Dermis blood vessel endothelial cell (primary cell): ENCODE results near the gene ZNF296. TPM values are rescaled to one million over a fixed set of nuclear protein-coding genes. Genes with fewer than 3 reads are reported as not detected.

ENCODE experiments used
- DNase-seq: peaks from one replicate; pipeline ENCODE4 v3.0.0; 2010
- total RNA-seq: library from RNA; depleted of rRNA; stranded (reverse); fragments of >200 nt; gene quantifications from 2 replicates; pipeline ENCODE4 v1.2.3, GENCODE V29; 2014

The ZNF296 gene
- total RNA-seq, 1 donor from 2014 or later: 0.17 TPM

DNA sequence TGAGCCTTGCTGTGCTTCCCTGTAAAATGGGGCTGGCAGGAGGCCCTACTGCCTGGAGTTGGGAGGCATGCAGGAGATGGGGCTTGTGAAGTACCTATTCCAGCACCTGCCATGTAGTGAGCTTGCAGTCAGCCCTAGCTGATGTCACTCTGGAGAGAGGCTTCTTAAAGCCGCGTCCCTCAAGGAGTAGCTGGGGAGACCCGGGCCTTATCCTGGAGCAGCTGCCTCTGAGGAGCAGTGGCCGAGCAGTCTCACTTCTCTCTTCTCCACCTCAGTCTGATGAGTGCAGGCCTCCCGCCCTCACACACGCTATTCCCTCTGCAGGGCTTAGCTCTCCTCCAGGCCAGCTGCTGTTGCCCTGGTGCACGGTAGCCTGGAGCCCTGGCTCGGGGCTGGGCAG is 19.4 kb downstream of the ZNF296 start:
- no peak for DNase-seq

DNA sequence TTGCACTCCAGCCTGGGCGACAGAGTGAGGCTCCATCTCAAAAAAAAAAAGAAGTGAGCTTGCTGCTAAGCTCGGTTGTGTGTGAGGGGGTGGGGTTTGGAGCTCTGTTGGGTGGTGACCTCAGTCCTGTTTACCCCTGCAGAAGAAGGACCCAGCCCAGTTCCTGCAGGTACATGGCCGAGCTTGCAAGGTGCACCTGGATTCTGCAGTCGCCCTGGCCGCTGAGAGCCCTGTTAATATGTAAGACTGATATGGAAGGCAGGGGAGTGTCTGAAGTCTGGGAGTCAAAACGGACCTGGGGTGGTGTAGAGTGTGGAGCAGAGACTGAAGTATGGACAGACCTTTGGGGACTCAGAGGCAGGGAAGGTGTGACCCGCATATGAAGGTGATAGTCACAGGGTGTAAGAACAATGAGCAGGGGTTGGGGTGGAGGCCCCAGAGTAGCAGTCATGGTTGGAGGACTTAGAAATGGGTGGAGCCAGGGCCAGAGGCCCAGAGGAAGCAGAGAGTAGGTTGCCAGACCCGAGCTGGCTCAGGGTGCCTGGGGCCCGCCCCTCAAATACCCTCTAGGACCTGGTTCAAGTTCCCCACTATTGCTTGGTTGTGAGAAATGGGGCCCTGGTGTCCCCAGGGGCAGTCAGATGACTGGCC is 24.2 kb downstream of the ZNF296 start:
- no peak for DNase-seq

DNA sequence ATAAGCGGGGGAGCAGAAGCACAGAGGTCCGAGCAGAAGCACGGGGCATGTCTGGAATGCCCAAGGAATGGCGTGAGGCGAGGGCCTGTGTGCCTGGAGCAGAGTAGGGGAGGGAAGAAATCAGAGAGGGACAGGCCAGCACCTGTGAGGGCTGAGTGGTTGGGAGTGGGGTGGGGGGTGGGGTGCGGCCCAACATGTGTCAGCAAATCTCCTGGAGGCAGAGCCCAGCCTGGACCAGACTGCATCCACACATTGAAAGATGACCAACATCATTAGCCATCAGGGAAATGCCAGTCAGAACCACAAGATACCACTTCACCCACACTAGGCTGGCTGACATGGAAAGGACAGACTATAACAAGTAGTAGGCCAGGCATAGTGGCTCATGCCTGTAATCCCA is 26.2 kb downstream of the ZNF296 start:
- no peak for DNase-seq

DNA sequence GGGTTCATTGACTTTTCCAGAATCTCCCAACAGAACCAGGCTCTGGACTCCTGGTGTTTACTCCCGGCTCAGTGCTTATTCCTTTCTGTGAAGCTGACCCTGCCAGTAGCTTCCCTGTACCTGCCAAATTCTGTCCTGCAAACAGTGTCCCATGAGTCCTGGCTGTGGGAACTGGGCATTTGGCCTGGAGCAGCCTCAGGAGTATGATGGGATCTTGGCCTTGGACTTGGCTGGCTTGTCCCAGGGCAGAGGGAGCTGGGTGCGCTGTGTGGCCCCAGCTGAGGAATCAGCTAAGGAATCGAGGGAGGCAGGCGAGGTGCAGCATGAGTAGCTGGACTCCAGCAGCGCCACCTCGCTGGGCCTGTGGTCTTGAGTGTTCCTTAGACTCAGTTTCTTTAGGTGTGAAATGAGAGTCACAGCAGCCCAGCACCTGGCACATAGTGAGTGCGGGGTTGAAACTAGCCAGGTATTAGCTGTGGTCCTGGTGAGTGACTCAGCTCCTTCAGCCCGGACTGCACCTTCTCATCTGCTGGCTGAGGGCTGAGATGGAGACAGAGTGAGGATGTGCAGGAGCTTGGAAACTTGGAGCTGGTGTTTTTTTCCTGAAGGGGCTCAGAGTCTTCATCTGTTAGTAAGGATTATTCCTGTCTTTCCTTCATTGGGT is 27.1 kb downstream of the ZNF296 start:
- no peak for DNase-seq

DNA sequence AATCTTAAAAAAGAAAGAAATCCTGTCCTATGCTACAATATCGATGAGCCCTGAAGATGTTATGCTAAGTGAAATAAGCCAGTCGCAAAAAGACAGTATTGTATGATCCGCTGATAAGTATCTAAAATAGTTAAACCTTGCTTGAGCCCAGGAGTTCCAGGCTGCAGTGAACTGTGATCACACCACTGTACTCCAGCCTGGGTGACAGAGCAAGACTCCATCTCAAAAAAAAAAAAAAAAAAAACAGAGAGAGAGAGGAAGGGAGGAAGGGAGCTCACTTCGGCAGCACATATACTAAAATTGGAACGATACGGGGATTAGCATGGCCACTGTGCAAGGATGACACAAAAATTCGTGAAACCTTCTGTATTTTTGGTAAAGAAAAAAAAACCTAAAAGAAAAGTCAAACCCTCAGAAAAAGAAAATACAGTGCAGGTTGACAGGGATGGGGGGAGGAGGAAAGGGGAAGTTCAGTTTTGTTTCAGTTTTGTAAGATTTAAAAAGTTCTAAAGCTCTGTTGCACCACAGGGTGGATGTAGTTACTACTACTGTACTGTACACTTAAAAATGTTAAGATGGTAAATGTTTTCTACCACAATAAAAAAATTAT is 29.0 kb downstream of the ZNF296 start:
- no peak for DNase-seq

DNA sequence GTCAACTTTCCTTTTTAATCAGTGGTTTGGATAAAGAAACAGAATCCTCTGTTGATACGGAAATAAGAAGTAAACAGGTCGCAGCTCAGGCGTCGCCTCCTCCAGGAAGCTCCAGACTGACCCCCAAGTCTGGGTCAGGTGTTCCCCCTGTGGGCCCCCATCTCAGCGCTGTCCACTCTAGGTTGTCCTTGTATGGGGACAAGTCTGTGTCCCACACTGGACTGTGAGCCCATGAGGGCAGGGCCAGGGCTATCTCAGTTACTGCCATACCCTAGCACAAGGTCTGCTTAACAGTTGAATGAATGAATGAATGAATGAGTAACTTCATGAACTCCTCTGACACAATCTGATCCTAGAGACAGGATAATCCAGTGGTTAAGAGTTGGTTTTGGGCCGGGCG is 29.9 kb downstream of the ZNF296 start:
- DNase-seq: no peak

DNA sequence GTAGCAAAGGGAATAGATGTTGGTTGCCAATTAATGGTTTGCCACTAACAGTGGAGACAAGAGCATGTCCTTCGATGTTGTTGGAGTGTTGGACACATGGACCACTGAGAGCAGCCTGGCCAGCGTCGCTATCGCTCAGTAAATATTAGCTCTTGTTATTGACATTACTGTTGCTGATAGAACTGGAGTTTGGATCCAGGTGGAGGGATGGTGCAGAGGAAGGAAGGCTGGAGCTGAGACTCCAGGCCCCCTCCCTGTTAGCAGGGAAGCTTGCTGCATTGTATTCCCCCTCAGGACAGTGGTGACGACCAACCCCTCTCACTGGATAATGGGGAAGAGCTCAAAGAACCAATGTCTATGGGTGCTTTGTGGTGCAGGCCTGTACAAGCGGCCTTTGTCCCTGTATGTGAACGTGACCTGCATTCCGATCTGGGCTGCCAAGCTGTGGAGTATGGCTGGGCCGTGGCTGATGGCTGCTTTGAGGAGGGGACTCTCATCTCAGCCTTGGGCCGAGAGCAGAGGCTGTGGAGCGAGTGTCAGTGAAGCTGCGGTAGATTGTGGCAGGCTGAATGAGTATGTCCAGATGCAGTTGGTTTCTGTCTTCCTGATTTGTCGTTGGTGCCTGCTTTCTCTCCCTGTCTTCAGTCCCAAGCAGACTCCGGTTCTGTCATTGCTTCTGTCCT is 30.5 kb downstream of the ZNF296 start:
- no peak for DNase-seq

DNA sequence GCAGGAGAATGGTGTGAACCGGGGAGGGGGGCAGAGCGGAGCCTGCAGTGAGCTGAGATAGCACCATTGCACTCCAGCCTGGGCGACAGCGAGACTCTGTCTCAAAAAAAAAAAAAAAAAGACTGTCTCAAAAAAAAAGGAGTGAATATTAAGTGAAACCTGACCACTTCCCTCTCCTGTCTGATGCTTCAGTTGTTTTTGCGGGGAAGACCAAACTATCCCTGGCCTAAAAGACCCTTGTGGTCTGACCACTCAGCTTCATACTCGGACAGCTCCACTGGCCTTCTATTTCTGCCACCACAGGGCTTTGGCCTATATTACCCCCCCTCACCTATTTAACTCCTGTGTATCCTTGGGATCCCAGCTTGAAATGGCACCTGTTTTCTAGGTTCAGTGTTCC is 35.2 kb downstream of the ZNF296 start:
- no peak for DNase-seq

DNA sequence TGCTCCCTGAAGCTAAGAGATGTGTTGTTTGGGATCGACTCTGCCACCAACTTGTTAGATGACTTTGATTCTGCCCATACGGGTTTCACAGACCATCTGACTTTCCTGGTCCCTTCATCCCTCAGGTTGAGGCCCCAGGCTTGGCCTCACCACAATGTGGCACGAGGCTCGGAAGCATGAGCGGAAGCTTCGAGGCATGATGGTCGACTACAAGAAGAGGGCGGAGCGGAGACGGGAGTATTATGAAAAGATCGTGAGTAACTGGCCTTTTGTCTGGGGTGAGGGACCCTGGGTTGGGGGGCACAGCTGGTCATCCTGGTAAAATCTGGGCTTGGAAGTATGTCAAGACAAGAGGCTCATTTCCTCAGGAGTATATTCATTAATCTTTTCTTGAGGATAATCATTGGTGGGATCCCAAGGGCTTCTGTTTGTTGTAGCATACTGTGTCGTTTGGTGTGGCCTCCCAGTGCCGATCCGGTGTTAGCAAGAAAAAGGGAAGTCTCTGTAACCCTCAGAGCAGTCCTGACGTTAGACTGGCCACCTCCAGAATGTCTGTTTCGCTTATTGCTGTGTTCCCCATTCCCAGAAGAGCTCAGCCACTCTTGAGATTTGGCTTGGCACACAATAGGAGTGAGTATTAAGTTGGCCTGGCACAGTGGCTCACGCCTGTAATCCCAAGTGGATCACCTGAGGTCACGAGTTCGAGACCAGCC is 36.1 kb downstream of the ZNF296 start:
- DNase-seq: no peak

DNA sequence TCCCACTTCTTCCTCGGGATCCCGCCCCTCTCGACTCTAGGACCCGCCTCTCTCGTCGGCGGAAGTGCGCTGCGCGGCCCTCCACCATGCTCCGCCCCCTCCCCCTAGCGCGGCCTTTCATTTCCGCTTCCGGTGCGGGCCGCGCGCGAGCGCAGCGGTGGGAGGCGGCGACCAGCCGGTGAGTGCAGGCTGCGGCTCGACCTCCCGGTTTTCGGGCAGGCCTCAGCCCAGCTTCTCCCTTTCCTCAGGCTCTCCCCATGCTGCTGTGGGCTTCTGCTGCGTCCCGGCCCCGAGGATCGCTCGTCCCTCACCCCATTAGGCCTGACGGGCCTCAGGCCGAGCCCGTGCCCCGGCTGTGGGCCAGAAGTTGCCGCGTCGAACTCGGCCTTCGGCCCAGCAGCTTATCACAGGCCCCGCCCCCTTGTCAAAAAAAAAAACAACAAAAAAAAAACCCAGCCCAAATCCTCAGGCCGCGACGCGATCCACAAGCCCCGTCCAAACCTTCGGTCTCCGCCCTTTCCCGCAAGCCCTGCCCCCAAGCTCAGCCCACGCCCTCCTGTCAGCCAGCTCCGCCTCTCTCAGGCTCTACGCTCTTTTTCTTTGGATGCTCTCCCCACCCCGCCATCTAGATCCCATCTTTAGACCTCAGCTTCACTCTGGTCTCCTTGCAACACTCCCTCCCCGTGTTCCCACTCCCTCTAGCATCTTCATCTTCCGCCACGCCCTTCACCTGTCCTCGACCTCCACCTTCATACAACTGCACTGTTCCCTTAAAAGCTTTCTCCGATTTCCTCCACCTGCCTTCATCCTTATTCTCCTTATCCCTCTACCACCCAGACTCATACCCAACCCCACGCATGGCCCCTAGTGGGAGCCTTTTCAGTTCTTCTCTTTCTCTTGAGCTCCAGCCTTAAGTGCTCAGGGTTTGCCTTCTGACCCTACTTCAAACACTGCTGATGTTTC is 37.1 kb downstream of the ZNF296 start, which contains the start of gene CLASRP:
CLASRP (plus strand) TSS at position 115 of the 963 bp plus-strand sequence. CDS start 1,168 bp downstream, outside the sequence.
- DNase-seq: peak; percentile 93

DNA sequence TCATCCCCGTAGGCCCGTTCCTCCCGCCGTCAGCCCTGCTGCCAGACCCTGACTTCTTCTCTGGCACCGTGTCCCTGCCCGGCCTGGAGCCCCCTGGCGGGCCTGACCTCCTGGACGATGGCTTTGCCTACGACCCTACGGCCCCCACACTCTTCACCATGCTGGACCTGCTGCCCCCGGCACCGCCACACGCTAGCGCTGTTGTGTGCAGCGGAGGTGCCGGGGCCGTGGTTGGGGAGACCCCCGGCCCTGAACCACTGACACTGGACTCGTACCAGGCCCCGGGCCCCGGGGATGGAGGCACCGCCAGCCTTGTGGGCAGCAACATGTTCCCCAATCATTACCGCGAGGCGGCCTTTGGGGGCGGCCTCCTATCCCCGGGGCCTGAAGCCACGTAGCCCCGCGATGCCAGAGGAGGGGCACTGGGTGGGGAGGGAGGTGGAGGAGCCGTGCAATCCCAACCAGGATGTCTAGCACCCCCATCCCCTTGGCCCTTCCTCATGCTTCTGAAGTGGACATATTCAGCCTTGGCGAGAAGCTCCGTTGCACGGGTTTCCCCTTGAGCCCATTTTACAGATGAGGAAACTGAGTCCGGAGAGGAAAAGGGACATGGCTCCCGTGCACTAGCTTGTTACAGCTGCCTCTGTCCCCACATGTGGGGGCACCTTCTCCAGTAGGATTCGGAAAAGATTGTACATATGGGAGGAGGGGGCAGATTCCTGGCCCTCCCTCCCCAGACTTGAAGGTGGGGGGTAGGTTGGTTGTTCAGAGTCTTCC is 38.7 kb downstream of the ZNF296 start:
- DNase-seq: no peak

DNA sequence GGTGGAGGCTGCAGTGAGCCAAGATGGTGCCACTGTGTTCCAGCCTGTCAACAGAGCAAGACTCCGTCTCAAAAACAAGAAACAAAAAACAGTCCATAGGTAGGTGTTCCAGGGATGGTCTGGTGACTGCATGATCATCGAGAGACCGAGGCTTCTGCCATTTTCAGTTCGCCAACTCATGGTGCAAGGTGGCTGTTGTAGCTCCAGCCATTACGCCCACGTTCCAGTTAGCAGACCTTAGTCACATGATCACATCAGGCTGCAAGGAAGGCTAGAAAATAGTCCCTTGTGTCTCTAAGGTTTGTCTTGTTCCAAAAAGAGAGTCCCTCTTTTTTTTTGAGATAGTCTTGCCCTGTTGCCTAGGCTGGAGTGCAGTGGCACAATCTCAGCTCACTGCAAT is 40.5 kb downstream of the ZNF296 start:
- no peak for DNase-seq

DNA sequence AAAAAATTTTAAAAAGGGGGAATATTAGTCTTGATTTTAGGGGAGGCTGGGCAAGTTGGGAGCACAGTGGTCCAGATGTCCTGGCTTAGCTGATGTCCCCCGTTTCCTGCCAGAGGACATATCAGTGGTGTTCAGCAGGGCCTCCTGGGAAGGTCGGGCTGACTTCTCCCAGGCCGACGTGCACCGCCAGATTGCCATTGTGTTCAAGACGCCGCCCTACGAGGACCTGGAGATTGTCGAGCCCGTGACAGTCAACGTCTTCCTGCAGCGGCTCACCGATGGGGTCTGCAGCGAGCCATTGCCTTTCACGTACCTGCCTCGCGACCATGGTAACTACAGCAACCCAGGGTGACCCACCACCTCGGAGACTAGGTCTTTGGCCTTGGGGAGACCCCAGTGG is 43.9 kb downstream of the ZNF296 start:
- no peak for DNase-seq

DNA sequence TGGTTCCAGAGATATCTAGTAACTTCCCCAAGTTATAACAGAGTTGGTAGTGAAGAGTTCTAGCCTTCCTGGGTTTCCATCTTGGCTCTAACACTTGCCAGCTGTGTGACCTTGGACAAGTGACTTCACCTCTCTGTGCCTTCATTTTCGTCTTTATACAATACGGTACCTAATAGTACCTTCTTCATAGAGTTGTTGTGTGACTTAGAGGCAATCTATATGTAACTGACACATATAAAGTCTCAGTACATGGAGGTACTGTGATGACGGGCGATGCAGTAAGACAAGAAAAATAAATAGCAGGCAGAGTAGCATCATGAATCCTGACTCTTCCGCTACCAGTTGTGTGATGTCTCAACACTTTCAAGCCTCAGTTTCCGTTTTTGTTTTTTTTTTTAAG is 45.5 kb downstream of the ZNF296 start:
- no peak for DNase-seq

DNA sequence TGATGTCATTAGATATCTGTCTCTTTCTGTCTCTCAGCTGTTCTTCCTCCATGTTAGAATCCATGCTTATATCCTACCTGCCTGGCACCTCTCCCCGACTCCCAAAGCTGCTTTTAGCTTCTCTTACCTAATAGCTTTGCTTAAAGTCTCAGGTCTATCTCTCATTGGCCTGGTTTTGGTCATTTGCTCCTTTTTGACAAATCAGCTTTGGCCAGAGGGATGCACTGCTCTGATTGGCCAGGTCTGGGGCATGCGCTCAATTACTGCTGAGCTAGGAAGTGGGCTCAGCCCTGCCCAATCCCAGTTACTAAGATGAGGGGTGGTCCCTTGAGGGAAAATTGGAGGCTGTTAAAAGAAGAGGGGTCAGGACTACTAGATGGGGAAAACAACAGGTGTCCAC is 48.9 kb downstream of the ZNF296 start:
- no peak for DNase-seq

DNA sequence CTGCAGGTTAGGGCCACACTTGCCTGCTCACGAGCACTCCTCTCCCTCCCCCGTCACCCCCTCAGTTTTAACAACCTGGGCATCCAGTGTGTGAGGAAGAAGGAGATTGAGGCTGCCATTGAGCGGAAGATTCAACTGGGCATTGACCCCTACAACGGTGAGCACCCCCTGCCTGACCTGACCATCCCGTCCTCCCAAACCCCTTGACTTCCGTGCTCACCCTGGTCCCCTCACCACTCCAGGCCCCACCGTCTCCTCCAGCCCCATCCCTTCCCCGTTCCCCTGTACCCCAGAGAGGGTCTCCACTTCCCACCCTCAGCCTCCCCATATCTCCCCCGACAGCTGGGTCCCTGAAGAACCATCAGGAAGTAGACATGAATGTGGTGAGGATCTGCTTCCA is 51.0 kb downstream of the ZNF296 start:
- no peak for DNase-seq

DNA sequence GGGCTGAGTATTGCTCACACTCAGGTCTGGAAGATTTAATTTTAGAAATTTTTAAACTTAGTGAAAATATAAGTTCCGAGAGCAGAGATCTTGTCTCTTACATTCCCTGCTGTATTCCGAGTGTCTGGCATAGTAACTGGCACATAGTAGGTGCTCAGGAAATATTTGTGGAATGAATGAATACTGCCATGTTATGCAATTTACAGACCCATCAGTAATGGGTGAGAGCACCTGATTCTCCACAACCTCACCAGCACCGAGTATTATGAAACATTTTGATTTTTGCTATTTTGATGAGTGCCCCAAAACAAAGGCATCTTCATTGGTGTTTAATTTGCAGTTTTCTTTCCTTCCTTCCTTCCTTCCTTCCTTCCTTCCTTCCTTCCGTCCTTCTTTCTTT is 53.2 kb downstream of the ZNF296 start:
- no peak for DNase-seq

DNA sequence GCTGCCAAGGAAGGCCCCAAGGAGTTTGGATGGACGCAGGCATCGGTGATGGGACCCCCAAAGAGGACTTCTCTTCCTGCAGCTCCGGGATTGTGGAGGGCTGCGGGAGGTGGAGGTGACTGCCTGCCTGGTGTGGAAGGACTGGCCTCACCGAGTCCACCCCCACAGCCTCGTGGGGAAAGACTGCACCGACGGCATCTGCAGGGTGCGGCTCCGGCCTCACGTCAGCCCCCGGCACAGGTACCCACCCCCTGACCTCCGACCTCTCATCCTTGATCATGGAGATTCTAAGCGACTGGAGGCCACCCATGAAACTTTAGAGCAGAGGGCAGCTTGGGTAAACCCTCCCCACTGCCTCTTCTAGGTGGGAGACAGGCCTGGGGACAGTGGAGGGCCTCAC is 54.3 kb downstream of the ZNF296 start:
- no peak for DNase-seq
